Nucleus accumbens (tissue), 56 donors: ENCODE data around the gene DDX17.

Source experiments
- DNase-seq, 56 donors: peaks; one replicate each; lab custom pipeline; 2025; lab: John Stamatoyannopoulos, UW

Gene DDX17

DNA sequence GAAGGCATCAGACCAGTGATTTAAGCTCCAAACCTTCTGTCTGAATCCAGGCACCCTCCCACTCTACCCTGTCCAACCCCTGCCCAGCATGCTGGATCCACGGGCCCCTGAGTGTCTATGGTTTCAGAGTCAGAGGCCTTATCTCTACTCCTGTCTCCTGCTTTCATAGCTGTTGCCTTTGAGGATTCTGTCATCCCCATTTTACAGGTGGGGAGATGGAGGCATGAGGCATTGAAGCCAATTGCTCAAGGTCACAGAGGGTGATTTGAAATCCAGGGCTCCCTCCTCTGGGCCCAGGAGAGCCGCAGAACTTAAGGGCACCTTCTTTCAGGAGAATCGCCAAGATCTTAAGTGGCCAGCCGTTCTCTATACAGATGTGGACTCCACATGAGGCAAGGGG, 54.2 kb downstream of the DDX17 start:
- DNase-seq = no peak

DNA sequence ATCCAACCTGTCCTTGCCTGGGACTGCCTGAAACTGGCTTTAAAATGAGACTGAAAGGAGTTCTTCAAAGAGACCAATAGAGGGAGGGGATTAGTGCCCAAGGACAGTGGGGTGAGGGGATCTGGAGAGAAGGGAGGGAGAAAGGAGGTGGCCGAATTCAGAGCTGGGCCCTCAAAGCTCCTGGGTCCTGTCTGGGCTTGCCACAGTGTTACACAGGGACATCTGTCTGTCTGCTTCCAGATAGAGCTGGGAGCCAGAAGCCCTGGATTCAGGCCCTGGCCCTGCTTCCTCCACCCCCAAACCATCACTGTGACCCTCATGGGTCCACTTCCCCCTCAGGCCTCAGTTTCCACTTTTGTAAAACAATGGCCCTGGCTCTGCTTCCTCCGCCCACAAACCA, 54.7 kb downstream of the DDX17 start:
- DNase-seq = no peak

DNA sequence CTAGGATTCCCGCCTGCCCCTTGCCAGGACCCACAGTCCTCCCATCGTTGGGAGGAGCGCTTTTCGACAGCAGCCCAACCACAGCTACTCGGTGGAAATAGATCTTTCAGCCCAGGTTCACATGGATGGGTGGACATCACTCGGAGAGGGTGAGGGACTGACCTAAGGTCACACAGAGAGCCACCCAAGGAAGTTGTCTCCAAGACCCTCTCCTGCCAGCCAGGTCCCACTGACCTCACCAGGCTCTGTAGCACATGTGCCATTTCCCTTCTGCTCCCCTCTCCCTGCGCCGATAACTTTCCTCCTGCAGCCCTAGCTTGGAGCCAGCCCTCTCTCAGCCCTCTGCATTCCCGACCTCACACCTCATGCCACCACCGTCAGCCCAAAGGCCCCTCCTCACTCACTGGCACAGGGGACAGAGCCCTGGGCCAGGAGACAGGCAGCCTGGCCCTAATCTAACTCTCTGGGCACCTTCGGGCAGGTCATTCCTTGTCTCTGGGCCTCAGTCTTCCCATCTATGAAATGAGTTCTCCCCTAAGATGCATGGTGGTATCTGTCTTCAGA, 55.8 kb downstream of the DDX17 start:
- no peak for DNase-seq

DNA sequence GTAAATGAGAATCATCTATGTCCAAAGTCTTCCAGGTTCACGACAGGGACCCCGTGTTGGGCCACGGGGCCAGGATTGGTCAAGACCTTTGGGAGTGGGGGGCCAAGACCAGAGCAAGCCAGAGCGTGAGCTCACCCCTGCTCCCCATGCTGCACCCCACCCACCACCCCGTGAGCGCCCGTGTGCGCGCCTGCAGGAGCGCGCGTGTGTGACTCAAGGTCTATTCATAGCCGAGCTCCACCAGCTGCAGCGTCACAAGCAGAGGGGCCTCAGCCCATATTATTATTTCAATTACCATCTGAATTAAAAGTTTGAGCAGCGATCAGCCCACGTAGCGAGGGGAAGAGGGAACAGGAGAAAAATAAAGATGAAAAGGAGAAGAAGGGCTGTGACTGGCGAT, 56.3 kb downstream of the DDX17 start:
- peak in 35 of 56 donors; percentile 22 to 84 (median 52) for DNase-seq

DNA sequence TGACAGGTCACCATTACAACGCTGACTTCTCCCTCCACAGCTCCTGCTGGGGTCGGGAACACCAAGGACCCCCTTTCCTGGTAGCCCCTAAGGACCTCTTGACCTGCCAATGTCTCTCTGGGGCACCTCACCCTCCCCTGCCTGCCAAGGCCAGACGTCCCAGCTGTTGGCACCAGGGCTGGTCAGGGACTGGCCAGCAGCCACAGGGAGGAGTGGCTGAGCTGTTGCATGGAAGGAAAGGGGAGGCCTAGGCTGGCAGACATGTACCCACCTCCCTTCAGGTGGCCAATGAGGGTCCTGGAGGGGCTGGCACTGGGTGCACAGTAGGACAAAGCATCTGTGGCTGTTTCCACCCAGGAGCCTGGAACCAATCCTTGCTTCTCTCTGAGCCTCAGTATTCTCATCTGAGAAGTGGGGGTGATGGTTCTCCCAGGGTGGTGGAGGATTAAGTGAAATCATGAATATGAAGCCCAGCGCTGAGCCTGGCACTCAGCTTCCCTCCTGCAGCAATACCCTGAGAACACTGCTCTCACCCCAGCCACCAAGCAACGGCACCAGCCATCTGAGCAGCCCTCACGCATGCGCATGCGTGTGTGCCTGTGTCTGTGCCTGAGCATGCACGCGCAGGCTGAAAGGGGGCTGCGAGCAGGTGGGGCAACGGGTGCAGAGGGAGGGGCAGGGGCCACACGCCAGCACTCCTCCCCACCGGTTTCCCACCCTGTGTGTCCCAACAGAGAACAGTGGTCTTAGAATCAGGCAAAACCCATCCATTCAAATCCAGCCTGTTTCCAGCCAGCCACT, 57.0 kb downstream of the DDX17 start:
- peak in 14 of 56 donors; percentile 8 to 61 (median 33) for DNase-seq

DNA sequence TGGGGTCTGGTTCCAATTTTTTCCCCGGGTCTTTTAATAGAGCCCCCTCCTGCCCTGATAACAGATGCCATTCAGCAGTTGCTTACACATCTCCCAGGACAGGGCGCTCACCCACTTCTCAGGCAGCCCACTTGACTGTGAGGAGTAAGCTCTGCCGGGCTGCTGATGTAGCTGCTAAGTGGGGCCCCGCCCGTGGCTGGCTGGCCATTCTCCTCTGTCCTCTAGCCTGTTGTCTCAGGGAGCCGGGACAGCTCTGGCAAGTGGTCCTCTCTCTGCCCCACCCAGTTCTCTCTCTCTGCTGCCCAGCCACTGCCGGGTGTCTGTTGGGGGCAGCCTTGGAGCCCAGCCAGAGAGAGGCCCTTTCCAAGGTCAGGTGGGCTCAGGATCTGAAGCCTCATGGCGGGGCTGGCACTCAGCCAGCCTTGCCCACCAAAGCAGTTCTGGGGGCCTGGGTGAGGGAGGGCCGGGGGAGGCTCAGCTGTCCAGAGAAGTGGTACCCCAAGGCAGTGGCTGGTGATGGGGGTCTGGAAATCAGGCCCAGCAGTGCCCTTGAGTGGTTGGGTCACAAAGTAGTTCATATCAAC, 60.0 kb downstream of the DDX17 start:
- no peak for DNase-seq

DNA sequence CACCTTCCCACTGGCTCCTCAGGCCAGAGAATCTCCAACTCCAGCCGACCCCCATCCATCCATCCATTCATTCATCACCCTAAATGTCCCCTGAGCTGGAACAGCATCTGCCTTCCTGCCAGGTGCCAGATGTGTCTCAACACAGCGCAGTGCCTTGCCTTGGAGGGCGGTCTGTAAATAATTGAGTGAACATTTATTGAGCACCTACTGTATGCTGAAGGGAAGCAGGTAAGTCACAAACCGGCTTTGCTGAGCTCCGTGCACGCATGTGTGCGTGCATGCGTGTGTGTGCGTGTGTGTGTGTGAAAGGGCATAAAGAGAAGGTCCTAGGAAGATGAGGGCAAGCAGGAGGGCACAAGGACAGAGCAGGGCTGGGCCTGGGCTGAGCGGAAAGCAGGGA, 61.3 kb downstream of the DDX17 start:
- DNase-seq = no peak

DNA sequence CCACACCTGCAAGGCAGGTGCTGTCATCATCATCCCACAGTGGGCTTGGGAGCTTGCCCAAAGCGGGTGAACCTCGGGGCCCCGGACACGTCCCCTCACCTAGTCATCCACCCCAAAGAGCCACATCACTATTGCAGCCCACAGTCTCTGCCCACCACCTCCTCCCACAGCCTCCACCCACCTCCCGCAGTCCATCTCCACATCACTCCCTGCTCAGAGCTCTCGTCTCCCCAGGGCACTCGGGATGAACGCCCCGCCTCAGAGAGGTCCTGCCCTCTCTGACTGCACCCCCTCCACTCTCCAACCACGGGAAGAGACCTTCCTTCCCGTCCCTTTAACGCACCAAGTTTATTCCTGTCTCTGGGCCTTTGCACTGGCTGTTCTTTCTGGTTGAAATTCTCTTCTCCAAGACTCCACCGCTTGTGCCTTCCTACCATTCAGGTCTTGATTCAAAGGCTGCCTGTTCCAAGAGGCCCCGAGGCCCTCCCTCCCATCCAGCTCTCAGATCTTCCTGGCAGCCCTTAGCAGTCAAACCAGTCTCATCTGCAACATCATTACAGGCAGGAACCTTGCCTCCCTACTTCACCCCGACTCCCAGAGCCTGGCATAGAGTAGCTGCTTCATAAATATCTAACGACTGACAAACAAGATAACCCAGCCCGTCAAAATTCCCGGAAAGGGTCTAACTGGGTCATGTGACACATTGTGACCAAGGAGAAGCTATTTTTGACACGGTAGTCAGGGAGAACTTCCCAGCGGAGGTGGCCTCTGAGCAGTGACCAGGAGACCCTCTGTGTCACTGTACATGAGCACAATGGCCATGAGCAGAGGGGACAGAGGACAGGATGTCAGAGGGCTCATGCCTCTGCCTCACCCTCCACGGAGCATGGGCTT, 62.2 kb downstream of the DDX17 start:
- no peak for DNase-seq

DNA sequence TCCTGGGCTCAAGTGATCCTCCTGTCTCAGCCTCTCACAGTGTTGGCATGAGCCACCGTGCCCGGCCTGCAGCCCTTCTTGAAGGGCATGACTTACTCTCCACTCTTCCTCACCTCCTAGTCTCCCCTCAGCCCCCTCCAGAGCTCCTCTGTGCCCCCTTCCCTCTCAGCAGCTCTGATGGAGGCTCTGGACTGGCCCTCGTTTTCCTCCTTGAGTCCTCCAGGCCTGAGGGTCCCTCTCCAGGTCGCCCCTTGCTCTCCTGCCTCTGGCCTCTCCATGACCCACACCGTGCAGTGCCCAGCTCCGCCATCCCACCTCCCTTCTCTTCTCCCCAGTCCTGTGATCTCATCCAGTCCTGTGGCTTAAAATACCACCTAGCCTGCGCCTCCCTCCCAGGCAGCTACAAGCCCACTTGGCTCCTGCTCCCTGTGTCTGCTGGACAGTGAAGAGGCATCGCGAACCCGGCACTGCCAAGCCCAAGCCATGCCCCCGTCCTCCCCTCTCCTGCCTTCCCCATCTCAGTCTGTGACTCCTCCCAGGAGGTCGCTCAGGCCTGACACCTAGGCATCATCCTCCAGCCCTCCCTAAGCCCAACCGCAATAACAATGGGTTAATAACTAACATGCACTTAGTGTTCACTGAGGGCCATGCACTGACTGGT, 63.0 kb downstream of the DDX17 start:
- no peak for DNase-seq

DNA sequence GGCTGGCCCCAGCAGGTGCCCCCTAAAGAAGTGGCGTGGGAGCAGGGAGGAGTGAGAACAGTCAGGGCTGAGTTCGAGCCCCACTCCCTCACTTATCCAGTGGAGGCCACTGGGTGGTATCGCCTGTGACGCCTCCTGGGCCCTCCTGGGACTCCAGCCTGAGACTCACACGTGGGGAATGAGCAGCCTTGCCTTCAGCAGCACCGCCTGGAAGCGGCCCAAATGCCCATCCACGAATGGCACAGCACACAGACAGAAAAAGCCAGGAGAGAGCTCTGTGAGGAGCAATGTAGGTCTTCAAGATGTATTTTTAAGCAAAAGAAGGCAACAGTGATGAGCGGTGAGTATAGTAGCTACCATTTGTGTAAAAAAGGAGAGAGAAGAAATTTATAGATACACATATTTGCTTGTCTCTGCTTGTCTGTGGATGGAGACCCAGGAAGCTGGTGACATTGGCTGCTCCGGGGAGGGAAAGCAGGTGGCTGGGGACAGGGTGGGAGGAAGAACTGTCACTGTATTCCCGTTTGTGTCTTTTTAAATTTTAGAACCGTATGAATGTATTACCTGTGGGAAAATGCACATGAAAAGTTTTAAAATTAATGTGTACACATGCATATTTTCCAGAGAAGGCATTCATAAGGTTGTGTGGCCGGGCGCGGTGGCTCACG, 64.4 kb downstream of the DDX17 start:
- peak in 3 of 56 donors; percentile 10 to 23 (median 14) for DNase-seq

DNA sequence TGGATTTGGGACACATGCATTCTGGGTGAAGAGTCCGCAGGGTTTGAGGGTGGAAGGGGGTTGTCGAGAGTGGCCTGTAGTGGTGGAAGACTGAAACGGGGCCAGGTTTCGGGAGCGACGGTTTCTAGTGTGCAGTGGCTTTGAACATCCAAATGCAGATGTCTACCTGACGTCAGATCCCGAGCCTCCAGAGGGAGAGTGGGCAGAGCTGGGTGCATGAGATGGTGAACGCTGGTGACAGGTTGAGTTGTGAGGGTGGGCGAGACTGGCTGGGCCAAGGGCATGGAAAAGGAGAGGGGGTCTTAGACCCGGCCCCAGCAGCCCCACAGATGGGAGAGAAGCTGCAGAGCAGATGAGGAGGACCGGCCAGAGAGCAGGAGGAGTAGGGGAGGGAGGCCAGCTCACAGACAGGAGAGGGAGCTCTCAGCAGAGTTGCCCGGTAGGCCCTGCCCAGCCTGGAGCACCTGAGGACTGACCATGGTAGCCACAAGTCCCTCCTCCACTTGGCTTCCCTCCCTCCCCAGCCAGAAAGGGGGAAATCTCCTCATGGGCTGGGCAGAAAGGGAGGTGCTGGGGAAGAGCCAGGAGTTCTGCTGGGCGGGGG, 65.3 kb downstream of the DDX17 start:
- no peak for DNase-seq

DNA sequence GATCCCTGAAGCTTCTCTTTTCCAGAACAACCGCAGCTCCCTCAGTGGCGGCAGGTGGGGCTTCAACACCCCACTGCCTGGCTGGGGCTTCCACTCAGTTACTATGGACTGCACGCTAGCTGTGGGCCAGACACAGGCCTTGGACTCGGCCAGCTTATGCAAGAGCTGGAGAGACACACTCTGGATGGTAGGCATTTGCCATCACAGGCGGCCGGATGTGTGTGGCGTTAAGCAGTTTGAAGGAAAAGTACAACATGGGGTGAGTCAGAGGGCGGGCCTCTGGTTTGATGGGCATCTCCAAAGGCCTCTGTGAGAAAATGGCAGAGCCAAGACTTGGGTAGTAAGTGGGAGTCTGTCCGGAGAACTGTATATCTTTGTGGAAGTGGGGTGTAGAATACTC, 68.7 kb downstream of the DDX17 start:
- DNase-seq = peak in 1 of 56 donors; percentile 26

DNA sequence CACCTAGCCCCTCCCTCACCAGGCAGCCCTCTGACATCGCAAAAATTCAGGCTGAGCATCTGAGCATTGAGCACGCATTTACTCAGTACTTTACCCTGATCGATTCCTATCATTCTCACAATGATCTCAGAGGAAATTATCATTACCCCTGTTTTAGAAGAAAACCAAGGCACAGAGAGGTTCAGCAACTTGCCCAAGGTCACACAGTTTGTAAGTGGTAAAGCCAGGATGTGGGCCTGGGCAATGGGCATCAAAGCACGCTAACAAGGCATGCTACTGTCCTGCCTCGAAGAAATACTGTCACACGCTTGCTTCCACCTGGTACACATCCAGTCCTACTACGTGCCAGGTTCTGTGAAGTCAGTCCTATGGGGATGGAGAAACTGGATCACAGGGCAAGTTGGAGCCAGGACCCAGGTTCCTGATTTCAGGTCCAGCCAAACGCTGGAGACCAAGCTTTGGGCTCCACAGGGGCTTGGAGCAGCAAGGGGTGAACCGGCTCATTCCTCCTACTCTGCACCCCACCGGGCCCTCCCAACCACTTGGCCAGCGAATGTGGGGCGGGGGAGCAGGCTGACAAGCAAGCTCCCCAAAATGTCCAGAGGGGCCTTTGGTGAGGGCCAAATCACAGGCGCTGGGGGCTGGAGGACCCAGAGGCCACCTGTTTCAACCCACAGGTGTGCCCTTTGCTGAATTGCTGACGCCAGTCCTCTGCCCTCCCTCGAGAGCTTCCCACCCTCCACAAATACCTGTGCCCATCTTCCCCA, 69.3 kb downstream of the DDX17 start:
- DNase-seq = no peak

DNA sequence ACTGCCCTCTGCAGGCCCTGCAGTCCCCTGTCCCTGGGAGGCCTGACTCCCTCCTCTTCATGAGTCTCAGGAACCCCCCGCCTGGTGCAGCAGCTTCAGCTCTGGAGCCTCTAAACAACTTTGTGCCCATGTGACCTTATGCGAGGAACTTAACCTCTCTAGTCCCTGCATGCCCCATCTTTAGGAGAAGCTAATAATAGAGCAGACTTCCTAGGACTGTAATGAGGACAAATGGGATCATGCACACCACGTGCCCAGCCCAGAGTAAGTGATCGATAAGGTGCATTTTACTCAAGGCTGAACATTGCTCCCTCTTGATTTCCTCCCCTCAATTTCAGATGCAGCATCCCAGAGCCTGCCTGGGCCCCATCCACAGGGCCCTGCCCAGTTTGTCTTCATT, 70.1 kb downstream of the DDX17 start:
- no peak for DNase-seq

DNA sequence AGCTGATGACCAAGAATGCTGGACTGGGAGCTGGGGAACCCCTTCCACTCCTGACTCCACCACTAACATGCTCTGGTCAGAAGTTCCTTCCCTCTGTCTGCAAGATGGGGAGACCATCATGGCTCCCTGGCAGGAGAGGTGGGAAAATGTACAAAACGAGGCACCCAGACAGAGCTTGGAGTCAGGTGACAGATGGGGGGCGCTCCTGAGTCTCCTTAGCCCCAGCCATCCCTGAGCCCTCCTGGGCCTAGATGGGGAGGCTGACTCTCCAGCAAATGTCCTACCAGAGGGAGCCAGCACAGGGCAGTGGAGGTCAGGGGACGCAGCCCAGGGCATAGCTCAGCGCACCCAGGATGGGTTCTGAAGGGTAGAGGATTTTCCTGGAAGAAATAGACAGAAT, 71.1 kb downstream of the DDX17 start:
- DNase-seq = no peak

DNA sequence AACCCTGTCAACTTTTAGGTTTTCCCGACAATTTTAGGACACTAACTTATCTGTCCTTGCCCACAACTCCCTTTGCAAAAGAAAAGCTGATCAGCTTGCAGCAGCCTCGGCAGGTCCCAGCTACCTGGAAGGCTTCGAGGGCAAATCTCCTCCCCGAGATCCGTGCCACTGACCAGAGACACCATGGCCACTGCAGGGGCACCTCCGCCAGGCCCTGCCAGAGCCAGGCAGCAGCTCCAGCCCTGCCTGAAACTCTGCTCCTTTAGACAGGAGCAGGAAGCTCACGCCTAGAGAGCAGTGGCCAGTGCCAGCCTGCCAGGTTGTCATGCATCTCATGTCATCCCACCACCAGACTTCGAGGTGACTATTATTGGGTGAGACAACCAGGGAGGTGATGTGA, 72.2 kb downstream of the DDX17 start:
- no peak for DNase-seq
